Neural cell (in vitro differentiated cells): ENCODE measurements around the gene KDM2A.

Experiments used
- EZH2 ChIP-seq: fragments of 200-600, 300-800 bp; shearing (Covaris generic), sonication (generic); IDR thresholded peaks from 2 replicates; pipeline ENCODE4 v1.6.1; 2014; ENCODE audit warnings: antibody characterized with exemption, low read length, borderline replicate concordance, mild to moderate bottlenecking; ENCODE audit not compliant: insufficient read depth, poor library complexity, severe bottlenecking
- POLR2AphosphoS5 ChIP-seq: IDR thresholded peaks from 2 replicates; pipeline ENCODE4 v1.6.1; 2012
- RAD21 ChIP-seq: fragments of 450-650 bp; conservative IDR thresholded peaks from 2 replicates; pipeline ENCODE4 v1.6.1; 2014; ENCODE audit warnings: antibody characterized with exemption, mild to moderate bottlenecking, moderate library complexity
- TF ChIP-seq, protein P1 (sequence below): IDR thresholded peaks from 2 replicates; pipeline ENCODE4 v1.6.1; 2012; ENCODE audit warnings: borderline replicate concordance

- TF ChIP-seq POLR2AphosphoS5 (no peak), EZH2 (no peak), RAD21 (no peak)
- TF ChIP-seq, protein P1, sequence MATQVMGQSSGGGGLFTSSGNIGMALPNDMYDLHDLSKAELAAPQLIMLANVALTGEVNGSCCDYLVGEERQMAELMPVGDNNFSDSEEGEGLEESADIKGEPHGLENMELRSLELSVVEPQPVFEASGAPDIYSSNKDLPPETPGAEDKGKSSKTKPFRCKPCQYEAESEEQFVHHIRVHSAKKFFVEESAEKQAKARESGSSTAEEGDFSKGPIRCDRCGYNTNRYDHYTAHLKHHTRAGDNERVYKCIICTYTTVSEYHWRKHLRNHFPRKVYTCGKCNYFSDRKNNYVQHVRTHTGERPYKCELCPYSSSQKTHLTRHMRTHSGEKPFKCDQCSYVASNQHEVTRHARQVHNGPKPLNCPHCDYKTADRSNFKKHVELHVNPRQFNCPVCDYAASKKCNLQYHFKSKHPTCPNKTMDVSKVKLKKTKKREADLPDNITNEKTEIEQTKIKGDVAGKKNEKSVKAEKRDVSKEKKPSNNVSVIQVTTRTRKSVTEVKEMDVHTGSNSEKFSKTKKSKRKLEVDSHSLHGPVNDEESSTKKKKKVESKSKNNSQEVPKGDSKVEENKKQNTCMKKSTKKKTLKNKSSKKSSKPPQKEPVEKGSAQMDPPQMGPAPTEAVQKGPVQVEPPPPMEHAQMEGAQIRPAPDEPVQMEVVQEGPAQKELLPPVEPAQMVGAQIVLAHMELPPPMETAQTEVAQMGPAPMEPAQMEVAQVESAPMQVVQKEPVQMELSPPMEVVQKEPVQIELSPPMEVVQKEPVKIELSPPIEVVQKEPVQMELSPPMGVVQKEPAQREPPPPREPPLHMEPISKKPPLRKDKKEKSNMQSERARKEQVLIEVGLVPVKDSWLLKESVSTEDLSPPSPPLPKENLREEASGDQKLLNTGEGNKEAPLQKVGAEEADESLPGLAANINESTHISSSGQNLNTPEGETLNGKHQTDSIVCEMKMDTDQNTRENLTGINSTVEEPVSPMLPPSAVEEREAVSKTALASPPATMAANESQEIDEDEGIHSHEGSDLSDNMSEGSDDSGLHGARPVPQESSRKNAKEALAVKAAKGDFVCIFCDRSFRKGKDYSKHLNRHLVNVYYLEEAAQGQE, result no peak
Measured at GRCh38 chr11:67251841-67252240, 132.8 kb downstream of the KDM2A start.
